HepG2 (cell line): Measurements from ENCODE around the gene IL17RC. TPM values are rescaled to one million over a fixed set of nuclear protein-coding genes. Genes with fewer than 3 reads are reported as not detected.

Experiments used
- AKAP8 ChIP-seq: sonication (generic); formaldehyde crosslinking; IDR thresholded peaks from 2 replicates; pipeline ENCODE4 v1.5.1; 2020; ENCODE audit warnings: mild to moderate bottlenecking, missing genetic modification reagents
- ATF7 ChIP-seq, 2 experiments: fragments of 450-650 bp in 1 of 2; sonication (generic) in 1 of 2; formaldehyde crosslinking in 1 of 2; IDR thresholded peaks; 2 replicates each; pipeline versions ENCODE4 v1.4.0 to v1.6.1; 2016 to 2020; ENCODE audit warnings: antibody characterized with exemption in 1 of 2, mild to moderate bottlenecking in 1 of 2, missing genetic modification reagents in 1 of 2
- GPN1 ChIP-seq: sonication (generic); formaldehyde crosslinking; IDR thresholded peaks from 2 replicates; pipeline ENCODE4 v1.5.1; 2020; ENCODE audit warnings: missing genetic modification reagents, borderline replicate concordance
- MEF2D ChIP-seq: sonication (generic); formaldehyde crosslinking; IDR thresholded peaks from 2 replicates; pipeline ENCODE4 v1.5.1; 2020; ENCODE audit warnings: mild to moderate bottlenecking, missing genetic modification reagents
- MXD4 ChIP-seq: IDR thresholded peaks from 2 replicates; pipeline ENCODE4 v1.6.1; 2016; ENCODE audit warnings: mild to moderate bottlenecking, missing biosample characterization, missing genetic modification reagents
- NFKBIZ ChIP-seq: IDR thresholded peaks from 2 replicates; pipeline ENCODE4 v1.6.1; 2018; ENCODE audit warnings: missing genetic modification reagents, missing compliant biosample characterization
- RAD51 ChIP-seq: fragments of 450-650 bp; IDR thresholded peaks from 2 replicates; pipeline ENCODE4 v1.6.1; 2016; ENCODE audit warnings: borderline replicate concordance
- RFX5 ChIP-seq: IDR thresholded peaks from 2 replicates; pipeline ENCODE4 v1.6.1; 2011; ENCODE audit warnings: low read depth, low read length, improper control_type of control experiment
- ZC3H4 ChIP-seq: sonication (generic); formaldehyde crosslinking; IDR thresholded peaks from 2 replicates; pipeline ENCODE4 v1.4.0; 2020; ENCODE audit warnings: missing genetic modification reagents, borderline replicate concordance
- ZNF207 ChIP-seq: fragments of 450-650 bp; IDR thresholded peaks from 2 replicates; pipeline ENCODE4 v1.6.1; 2016; ENCODE audit warnings: antibody characterized with exemption, borderline replicate concordance
- ZNF282 ChIP-seq: fragments of 450-650 bp; IDR thresholded peaks from 2 replicates; pipeline ENCODE4 v1.6.1; 2018; ENCODE audit not compliant: partially characterized antibody
- ZNF746 ChIP-seq: sonication (generic); formaldehyde crosslinking; IDR thresholded peaks from 2 replicates; pipeline ENCODE4 v1.8.0; 2022; ENCODE audit warnings: mild to moderate bottlenecking, missing genetic modification reagents
- polyA plus RNA-seq, 8 experiments: library from polyadenylated mRNA; depleted of rRNA in 3 of 8; stranded (reverse) in 7 of 8; unstranded in 1 of 8; fragments of >200 nt; fragmentation: Illumina TruSeq in 4 of 8; extraction: Trizol in 4 of 8; gene quantifications; 2 replicates each; pipeline versions ENCODE4 v1.2.1 to v1.2.3, GENCODE V29; 2011 to 2016; ENCODE audit warnings: low read depth in 4 of 8, missing spikeins in 1 of 8, mixed read lengths in 1 of 8; ENCODE audit not compliant: insufficient read depth in 1 of 8
- total RNA-seq, 5 experiments: library from RNA; depleted of rRNA; stranded (reverse); fragments of >200 nt; fragmentation: Illumina TruSeq; extraction: Trizol; gene quantifications; 2 replicates each; pipeline ENCODE4 v1.2.3, GENCODE V29; 2016; ENCODE audit warnings: low read depth in 1 of 5
- TF ChIP-seq, protein P1 (sequence below): IDR thresholded peaks from 2 replicates; pipeline ENCODE4 v1.4.0; 2020; ENCODE audit warnings: mild to moderate bottlenecking, missing genetic modification reagents
- TF ChIP-seq, protein P2 (sequence below): sonication (generic); formaldehyde crosslinking; IDR thresholded peaks from 2 replicates; pipeline ENCODE4 v1.4.0; 2020; ENCODE audit warnings: missing genetic modification reagents
- TF ChIP-seq, protein P3 (sequence below): sonication (generic); formaldehyde crosslinking; IDR thresholded peaks from 2 replicates; pipeline ENCODE4 v1.4.0; 2020; ENCODE audit warnings: missing genetic modification reagents, mild to moderate bottlenecking, borderline replicate concordance

IL17RC gene
- total and polyA plus RNA-seq, 2 of the 13 experiments (the other 11 are each of a cell fraction or from before 2014, with no cell fraction given), result 20.7 to 24.0 TPM

DNA sequence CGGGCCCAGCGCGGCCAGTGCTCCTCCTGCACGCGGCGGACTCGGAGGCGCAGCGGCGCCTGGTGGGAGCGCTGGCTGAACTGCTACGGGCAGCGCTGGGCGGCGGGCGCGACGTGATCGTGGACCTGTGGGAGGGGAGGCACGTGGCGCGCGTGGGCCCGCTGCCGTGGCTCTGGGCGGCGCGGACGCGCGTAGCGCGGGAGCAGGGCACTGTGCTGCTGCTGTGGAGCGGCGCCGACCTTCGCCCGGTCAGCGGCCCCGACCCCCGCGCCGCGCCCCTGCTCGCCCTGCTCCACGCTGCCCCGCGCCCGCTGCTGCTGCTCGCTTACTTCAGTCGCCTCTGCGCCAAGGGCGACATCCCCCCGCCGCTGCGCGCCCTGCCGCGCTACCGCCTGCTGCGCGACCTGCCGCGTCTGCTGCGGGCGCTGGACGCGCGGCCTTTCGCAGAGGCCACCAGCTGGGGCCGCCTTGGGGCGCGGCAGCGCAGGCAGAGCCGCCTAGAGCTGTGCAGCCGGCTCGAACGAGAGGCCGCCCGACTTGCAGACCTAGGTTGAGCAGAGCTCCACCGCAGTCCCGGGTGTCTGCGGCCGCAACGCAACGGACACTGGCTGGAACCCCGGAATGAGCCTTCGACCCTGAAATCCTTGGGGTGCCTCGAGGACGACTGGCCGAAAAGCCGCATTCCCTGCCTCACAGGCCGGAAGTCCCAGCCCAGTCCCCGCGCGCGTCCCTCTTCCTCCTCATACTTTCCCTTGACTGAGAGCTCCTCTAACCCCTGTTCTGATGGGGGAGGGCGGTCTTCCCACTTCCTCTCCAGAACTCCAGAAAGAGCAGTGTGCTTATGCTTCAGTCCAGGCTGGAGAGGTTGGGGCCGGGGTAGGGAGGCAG lies 1.4 kb upstream of the IL17RC start (continued):
- TF ChIP-seq, protein P1, sequence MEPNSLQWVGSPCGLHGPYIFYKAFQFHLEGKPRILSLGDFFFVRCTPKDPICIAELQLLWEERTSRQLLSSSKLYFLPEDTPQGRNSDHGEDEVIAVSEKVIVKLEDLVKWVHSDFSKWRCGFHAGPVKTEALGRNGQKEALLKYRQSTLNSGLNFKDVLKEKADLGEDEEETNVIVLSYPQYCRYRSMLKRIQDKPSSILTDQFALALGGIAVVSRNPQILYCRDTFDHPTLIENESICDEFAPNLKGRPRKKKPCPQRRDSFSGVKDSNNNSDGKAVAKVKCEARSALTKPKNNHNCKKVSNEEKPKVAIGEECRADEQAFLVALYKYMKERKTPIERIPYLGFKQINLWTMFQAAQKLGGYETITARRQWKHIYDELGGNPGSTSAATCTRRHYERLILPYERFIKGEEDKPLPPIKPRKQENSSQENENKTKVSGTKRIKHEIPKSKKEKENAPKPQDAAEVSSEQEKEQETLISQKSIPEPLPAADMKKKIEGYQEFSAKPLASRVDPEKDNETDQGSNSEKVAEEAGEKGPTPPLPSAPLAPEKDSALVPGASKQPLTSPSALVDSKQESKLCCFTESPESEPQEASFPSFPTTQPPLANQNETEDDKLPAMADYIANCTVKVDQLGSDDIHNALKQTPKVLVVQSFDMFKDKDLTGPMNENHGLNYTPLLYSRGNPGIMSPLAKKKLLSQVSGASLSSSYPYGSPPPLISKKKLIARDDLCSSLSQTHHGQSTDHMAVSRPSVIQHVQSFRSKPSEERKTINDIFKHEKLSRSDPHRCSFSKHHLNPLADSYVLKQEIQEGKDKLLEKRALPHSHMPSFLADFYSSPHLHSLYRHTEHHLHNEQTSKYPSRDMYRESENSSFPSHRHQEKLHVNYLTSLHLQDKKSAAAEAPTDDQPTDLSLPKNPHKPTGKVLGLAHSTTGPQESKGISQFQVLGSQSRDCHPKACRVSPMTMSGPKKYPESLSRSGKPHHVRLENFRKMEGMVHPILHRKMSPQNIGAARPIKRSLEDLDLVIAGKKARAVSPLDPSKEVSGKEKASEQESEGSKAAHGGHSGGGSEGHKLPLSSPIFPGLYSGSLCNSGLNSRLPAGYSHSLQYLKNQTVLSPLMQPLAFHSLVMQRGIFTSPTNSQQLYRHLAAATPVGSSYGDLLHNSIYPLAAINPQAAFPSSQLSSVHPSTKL (CRISPR knock-in tag), result 0 out of 2 replicates have a peak, but pooled peaks have one; percentile 48
- TF ChIP-seq ZNF746 (no peak), ZNF282 (no peak), ZNF207 (no peak), AKAP8 (CRISPR knock-in tag) (peak; percentile 50), ZC3H4 (CRISPR knock-in tag) (peak; percentile 78), GPN1 (CRISPR knock-in tag) (no peak), MXD4 (CRISPR knock-in tag) (peak; percentile 62), NFKBIZ (CRISPR knock-in tag) (0 out of 2 replicates have a peak, but pooled peaks have one; percentile 27), RFX5 (no peak), MEF2D (CRISPR knock-in tag) (no peak), RAD51 (no peak), ATF7 (IDR thresholded peaks at IDR 0.05) (no peak), ATF7 (CRISPR knock-in tag; IDR thresholded peaks at IDR 0.05) (no peak; the same call in 1 of the 2 replicates)
- TF ChIP-seq, protein P2, sequence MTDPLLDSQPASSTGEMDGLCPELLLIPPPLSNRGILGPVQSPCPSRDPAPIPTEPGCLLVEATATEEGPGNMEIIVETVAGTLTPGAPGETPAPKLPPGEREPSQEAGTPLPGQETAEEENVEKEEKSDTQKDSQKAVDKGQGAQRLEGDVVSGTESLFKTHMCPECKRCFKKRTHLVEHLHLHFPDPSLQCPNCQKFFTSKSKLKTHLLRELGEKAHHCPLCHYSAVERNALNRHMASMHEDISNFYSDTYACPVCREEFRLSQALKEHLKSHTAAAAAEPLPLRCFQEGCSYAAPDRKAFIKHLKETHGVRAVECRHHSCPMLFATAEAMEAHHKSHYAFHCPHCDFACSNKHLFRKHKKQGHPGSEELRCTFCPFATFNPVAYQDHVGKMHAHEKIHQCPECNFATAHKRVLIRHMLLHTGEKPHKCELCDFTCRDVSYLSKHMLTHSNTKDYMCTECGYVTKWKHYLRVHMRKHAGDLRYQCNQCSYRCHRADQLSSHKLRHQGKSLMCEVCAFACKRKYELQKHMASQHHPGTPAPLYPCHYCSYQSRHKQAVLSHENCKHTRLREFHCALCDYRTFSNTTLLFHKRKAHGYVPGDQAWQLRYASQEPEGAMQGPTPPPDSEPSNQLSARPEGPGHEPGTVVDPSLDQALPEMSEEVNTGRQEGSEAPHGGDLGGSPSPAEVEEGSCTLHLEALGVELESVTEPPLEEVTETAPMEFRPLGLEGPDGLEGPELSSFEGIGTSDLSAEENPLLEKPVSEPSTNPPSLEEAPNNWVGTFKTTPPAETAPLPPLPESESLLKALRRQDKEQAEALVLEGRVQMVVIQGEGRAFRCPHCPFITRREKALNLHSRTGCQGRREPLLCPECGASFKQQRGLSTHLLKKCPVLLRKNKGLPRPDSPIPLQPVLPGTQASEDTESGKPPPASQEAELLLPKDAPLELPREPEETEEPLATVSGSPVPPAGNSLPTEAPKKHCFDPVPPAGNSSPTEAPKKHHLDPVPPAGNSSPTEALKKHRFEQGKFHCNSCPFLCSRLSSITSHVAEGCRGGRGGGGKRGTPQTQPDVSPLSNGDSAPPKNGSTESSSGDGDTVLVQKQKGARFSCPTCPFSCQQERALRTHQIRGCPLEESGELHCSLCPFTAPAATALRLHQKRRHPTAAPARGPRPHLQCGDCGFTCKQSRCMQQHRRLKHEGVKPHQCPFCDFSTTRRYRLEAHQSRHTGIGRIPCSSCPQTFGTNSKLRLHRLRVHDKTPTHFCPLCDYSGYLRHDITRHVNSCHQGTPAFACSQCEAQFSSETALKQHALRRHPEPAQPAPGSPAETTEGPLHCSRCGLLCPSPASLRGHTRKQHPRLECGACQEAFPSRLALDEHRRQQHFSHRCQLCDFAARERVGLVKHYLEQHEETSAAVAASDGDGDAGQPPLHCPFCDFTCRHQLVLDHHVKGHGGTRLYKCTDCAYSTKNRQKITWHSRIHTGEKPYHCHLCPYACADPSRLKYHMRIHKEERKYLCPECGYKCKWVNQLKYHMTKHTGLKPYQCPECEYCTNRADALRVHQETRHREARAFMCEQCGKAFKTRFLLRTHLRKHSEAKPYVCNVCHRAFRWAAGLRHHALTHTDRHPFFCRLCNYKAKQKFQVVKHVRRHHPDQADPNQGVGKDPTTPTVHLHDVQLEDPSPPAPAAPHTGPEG (CRISPR knock-in tag), result peak; percentile 75
- TF ChIP-seq, protein P3, sequence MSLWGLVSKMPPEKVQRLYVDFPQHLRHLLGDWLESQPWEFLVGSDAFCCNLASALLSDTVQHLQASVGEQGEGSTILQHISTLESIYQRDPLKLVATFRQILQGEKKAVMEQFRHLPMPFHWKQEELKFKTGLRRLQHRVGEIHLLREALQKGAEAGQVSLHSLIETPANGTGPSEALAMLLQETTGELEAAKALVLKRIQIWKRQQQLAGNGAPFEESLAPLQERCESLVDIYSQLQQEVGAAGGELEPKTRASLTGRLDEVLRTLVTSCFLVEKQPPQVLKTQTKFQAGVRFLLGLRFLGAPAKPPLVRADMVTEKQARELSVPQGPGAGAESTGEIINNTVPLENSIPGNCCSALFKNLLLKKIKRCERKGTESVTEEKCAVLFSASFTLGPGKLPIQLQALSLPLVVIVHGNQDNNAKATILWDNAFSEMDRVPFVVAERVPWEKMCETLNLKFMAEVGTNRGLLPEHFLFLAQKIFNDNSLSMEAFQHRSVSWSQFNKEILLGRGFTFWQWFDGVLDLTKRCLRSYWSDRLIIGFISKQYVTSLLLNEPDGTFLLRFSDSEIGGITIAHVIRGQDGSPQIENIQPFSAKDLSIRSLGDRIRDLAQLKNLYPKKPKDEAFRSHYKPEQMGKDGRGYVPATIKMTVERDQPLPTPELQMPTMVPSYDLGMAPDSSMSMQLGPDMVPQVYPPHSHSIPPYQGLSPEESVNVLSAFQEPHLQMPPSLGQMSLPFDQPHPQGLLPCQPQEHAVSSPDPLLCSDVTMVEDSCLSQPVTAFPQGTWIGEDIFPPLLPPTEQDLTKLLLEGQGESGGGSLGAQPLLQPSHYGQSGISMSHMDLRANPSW (CRISPR knock-in tag), result no peak
